ENCODE data around the gene BID. TPM values are rescaled to one million over a fixed set of nuclear protein-coding genes. Genes with fewer than 3 reads are reported as not detected.

The BID gene
- total and polyA plus RNA-seq, 2 of the 4 experiments (the other 2 are of a cell fraction): 69.5 to 240 TPM

DNA sequence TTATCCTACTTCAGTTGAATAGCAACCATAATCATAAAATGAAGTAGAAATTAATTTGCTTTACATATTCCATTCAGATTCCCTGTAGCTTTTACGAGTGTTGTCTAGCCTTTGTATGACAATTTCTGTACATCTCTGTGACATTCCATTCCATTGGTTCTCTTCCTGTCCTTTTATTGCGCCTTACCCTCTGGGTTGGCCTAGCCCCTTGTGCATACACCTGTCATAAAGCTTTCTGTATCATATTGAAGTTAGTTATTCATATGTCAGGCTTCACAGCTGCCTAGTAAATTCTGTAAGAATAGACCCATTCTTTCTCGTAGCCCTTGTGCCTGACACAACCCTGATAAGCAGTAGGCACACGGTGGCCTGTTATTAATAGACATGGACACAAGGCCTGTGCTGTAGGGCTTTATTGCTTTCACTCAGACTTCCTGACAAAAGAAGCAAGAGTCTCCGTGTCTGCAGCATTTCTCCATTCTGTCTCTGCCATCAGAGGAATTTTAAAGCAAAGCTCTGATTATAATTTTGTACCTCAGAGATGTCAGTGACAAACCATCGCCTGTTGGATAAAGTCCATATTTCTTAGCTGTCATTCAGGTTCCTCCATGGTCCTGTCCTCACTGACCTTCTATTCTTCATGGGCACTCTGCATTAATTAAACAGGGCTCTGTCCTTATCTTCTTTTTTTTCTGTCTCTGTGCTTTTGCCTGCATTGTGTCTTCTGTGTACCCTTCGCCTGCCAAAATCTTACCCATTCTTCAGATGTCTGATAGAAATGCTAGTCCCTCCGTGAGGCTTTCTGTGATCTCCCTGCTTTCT, 49.4 kb downstream of the BID start (continued):
- TF ChIP-seq CTCF (conservative IDR thresholded peaks at IDR 0.05; ENCODE audit: low read depth, low read length) (no peak), MAFK (IDR thresholded peaks at IDR 0.05; ENCODE audit: low read depth, low read length) (no peak), CEBPB (IDR thresholded peaks at IDR 0.05; ENCODE audit: low read depth, low read length) (no peak), FOS (IDR thresholded peaks at IDR 0.05; ENCODE audit: low read depth, low read length) (no peak), BHLHE40 (IDR thresholded peaks at IDR 0.05; ENCODE audit: low read depth, low read length) (no peak)
